Endodermal cell (in vitro differentiated cells): Measurements from ENCODE around the gene PLPPR1. TPM values are rescaled to one million over a fixed set of nuclear protein-coding genes. Genes with fewer than 3 reads are reported as not detected.

Source experiments
- DNase-seq: peaks from one replicate; pipeline ENCODE4 v3.0.0-alpha.2; 2017
- H3K27ac ChIP-seq: 2 replicates; pipeline ENCODE4 v1.5.1; 2013; ENCODE audit warnings: mild to moderate bottlenecking, low read depth, low read length, moderate library complexity
- H3K27me3 ChIP-seq: 2 replicates; pipeline ENCODE4 v1.6.1; 2013; ENCODE audit warnings: mild to moderate bottlenecking, low read length, moderate library complexity; ENCODE audit not compliant: insufficient read depth, control insufficient read depth, poor library complexity, severe bottlenecking
- H3K36me3 ChIP-seq: 2 replicates; pipeline ENCODE4 v1.7.0; 2013; ENCODE audit warnings: mild to moderate bottlenecking, low read length, moderate library complexity; ENCODE audit not compliant: control insufficient read depth, insufficient read depth
- H3K4me1 ChIP-seq: one replicate; pipeline ENCODE4 v1.7.0; 2013; ENCODE audit warnings: low read length; ENCODE audit not compliant: control insufficient read depth, insufficient read depth
- H3K4me3 ChIP-seq: 2 replicates; pipeline ENCODE4 v1.5.1; 2013; ENCODE audit warnings: mild to moderate bottlenecking, low read length, moderate library complexity
- H3K9ac ChIP-seq: 2 replicates; pipeline ENCODE4 v1.6.1; 2013; ENCODE audit warnings: mild to moderate bottlenecking, low read length, moderate library complexity; ENCODE audit not compliant: poor library complexity, severe bottlenecking; ENCODE audit errors: extremely low read depth
- H3K9me3 ChIP-seq: 2 replicates; pipeline ENCODE4 v1.6.1; 2013; ENCODE audit warnings: mild to moderate bottlenecking, low read length, moderate library complexity; ENCODE audit not compliant: control insufficient read depth
- H3K27ac Mint-ChIP-seq: 2 replicates; pipeline ENCODE4 v1.8.0; 2020; ENCODE audit warnings: mixed read lengths
- H3K27me3 Mint-ChIP-seq: 2 replicates; pipeline ENCODE4 v1.8.0; 2021; ENCODE audit warnings: mild to moderate bottlenecking, mixed read lengths; ENCODE audit not compliant: insufficient read depth
- H3K36me3 Mint-ChIP-seq: 2 replicates; pipeline ENCODE4 v1.8.0; 2020; ENCODE audit warnings: low read depth, mixed read lengths
- H3K4me1 Mint-ChIP-seq: 2 replicates; pipeline ENCODE4 v1.8.0; 2020; ENCODE audit warnings: mixed read lengths
- H3K4me3 Mint-ChIP-seq: 2 replicates; pipeline ENCODE4 v1.8.0; 2020; ENCODE audit warnings: mild to moderate bottlenecking, moderate library complexity, mixed read lengths
- H3K9me3 Mint-ChIP-seq: 2 replicates; pipeline ENCODE4 v1.8.0; 2020; ENCODE audit warnings: mild to moderate bottlenecking, mixed read lengths
- WGBS, 2 experiments: methylation state at CpG; one replicate each; pipeline versions ENCODE4 v1.1.5 to v1.1.7; 2013; ENCODE audit warnings: missing lambda C conversion rate in 2 of 2, mixed read lengths in 1 of 2; ENCODE audit not compliant: insufficient coverage in 1 of 2, insufficient read length in 1 of 2; 5-methylcytosine and 5-hydroxymethylcytosine counted together
- total RNA-seq, 2 donors: library from RNA; stranded (reverse); fragmentation: NEBNext Ultra II Directional in 1 of 2; extraction: Animal tissue kit (Norgen Biotek cat#: 25700) in 1 of 2; gene quantifications; 2 replicates in 1 of 2; 3 replicates in 1 of 2; pipeline ENCODE4 v1.2.1, GENCODE V29; 2021
- TF ChIP-seq, protein P1 (sequence below): fragments of 200-600 bp; sonication (generic); conservative IDR thresholded peaks from 2 replicates; pipeline ENCODE4 v1.5.0; 2021; ENCODE audit warnings: antibody characterized with exemption, mild to moderate bottlenecking

Gene PLPPR1
- total RNA-seq, 2 donors from 2014 or later, result 1.5 to 4.6 TPM

DNA sequence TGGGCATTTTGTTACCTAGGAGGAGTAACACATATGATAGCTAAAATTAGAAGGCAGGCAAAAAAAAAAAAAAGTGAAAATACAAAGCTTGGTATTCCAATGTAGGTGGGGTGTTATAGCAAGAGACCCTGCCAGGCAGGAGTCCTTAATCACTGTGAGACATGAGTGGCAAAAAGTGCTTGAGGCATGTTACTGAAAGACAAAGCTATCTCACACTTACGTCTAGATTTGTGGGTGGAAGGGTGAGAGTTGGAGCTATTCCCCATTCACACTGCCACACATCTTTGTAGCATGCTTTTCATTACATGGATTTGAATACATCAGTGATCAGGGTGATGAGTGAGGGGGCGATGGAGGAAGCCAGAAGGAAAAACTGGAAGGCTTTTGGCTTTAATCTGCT is 2.6 kb upstream of the PLPPR1 start:
- Histone ChIP-seq H3K27me3 (peaks cover 51% of the 10 kb centered on the region), H3K4me1 (peaks cover 3% of the 10 kb centered on the region), H3K36me3 (no peaks in the 10 kb centered on the region), H3K9ac (no peak overlapping the region), H3K9me3 (no peaks in the 10 kb centered on the region), H3K27ac (no peak overlapping the region), H3K4me3 (no peak overlapping the region)
- no peak for DNase-seq
- H3K9me3 Mint-ChIP-seq, result no peaks in the 10 kb centered on the region
- WGBS, 2 experiments, result 81% methylated on average over 2 of the region's 2 CpGs; no CpG with 5 or more reads in 1 of the 2 experiments
- no peak overlapping the region for H3K27ac Mint-ChIP-seq
- H3K36me3 Mint-ChIP-seq, result no peaks in the 10 kb centered on the region
- no peak overlapping the region for H3K4me3 Mint-ChIP-seq
- TF ChIP-seq, protein P1, sequence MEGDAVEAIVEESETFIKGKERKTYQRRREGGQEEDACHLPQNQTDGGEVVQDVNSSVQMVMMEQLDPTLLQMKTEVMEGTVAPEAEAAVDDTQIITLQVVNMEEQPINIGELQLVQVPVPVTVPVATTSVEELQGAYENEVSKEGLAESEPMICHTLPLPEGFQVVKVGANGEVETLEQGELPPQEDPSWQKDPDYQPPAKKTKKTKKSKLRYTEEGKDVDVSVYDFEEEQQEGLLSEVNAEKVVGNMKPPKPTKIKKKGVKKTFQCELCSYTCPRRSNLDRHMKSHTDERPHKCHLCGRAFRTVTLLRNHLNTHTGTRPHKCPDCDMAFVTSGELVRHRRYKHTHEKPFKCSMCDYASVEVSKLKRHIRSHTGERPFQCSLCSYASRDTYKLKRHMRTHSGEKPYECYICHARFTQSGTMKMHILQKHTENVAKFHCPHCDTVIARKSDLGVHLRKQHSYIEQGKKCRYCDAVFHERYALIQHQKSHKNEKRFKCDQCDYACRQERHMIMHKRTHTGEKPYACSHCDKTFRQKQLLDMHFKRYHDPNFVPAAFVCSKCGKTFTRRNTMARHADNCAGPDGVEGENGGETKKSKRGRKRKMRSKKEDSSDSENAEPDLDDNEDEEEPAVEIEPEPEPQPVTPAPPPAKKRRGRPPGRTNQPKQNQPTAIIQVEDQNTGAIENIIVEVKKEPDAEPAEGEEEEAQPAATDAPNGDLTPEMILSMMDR, result no peak
- peaks cover 60% of the 10 kb centered on the region for H3K27me3 Mint-ChIP-seq
- H3K4me1 Mint-ChIP-seq, result peaks cover 23% of the 10 kb centered on the region

DNA sequence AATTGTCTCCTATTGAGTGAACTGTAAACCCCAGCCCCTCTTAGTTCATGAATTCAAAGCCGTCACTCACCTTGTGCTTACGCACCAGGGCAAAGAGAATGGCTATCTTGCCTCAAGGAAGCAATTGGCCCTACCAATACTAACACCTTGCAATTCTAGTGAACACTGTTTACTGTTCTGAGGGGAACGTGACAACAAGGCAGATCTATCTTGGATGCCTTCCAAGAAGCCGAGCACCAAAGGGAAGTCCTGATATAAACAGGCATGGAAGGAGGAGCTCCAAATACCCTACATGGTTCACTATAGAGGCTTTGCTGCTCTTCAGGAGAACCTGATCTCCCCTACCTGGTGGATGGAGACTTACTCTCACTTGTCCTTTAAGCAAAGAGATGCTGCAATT is 1.7 kb upstream of the PLPPR1 start:
- Mint-ChIP-seq H3K27ac (no peak overlapping the region), H3K4me3 (no peak overlapping the region), H3K27me3 (peaks cover 69% of the 10 kb centered on the region), H3K36me3 (no peaks in the 10 kb centered on the region), H3K9me3 (no peaks in the 10 kb centered on the region), H3K4me1 (peaks cover 23% of the 10 kb centered on the region)
- H3K4me1 ChIP-seq, result peaks cover 3% of the 10 kb centered on the region
- WGBS, 2 experiments, result 81 to 87% methylated on average over 4 of the region's 4 CpGs
- peaks cover 60% of the 10 kb centered on the region for H3K27me3 ChIP-seq
- H3K4me3 ChIP-seq, result no peak overlapping the region
- TF ChIP-seq, protein P1, result no peak
- no peaks in the 10 kb centered on the region for H3K36me3 ChIP-seq
- H3K9me3 ChIP-seq, result no peaks in the 10 kb centered on the region
- no peak for DNase-seq
- no peak overlapping the region for H3K9ac ChIP-seq
- peak overlapping the region; percentile 75 for H3K27ac ChIP-seq

- Mint-ChIP-seq H3K27me3 (peaks cover 73% of the 10 kb centered on the region), H3K4me3 (peak overlapping the region; percentile 82), H3K27ac (no peak overlapping the region), H3K36me3 (no peaks in the 10 kb centered on the region), H3K9me3 (no peaks in the 10 kb centered on the region), H3K4me1 (peaks cover 23% of the 10 kb centered on the region)
- peak overlapping the region; percentile 84 for H3K4me3 ChIP-seq
- 69% methylated on average over 2 of the region's 2 CpGs; no CpG with 5 or more reads in 1 of the 2 experiments for WGBS, 2 experiments
- no peaks in the 10 kb centered on the region for H3K9me3 ChIP-seq
- H3K27me3 ChIP-seq, result peaks cover 64% of the 10 kb centered on the region
- H3K27ac ChIP-seq, result peak overlapping the region; percentile 75
- H3K4me1 ChIP-seq, result peaks cover 3% of the 10 kb centered on the region
- no peak for DNase-seq
- H3K36me3 ChIP-seq, result no peaks in the 10 kb centered on the region
- TF ChIP-seq, protein P1, result no peak
- no peak overlapping the region for H3K9ac ChIP-seq
These were observed 1.3 kb upstream of the PLPPR1 start for GRCh38 chr9:101027236-101027635.
